ENCODE measurements around the gene STMN3.
"Not testable (repeated sequence)": the region's sequence is repeated elsewhere in the genome, so short reads cannot be mapped to it uniquely, and the experiment has no call there.

The STMN3 gene

GRCh38 chr20:63617092-63617875 lies 35.9 kb downstream of the STMN3 start:
- H3K4me3 Mint-ChIP-seq: no peak overlapping the region
- no peaks in the 10 kb centered on the region for H3K27me3 Mint-ChIP-seq (ENCODE audit: low read depth)
- peaks cover 36% of the 10 kb centered on the region for H3K36me3 Mint-ChIP-seq (ENCODE audit: low read depth)
- H3K4me1 Mint-ChIP-seq (ENCODE audit: low read depth): peaks cover 3% of the 10 kb centered on the region
- H3K9me3 Mint-ChIP-seq: no peaks in the 10 kb centered on the region
- no peak overlapping the region for H3K27ac Mint-ChIP-seq

GRCh38 chr20:63613863-63614594 lies 39.2 kb downstream of the STMN3 start:
- not testable (repeated sequence) for H3K27ac Mint-ChIP-seq; H3K27me3 Mint-ChIP-seq (ENCODE audit: low read depth); H3K4me3 Mint-ChIP-seq; H3K4me1 Mint-ChIP-seq (ENCODE audit: low read depth); H3K9me3 Mint-ChIP-seq
- H3K36me3 Mint-ChIP-seq (ENCODE audit: low read depth): peaks cover 36% of the 10 kb centered on the region

GRCh38 chr20:63612276-63612931 lies 40.8 kb downstream of the STMN3 start:
- no peak overlapping the region for H3K27ac Mint-ChIP-seq
- H3K4me1 Mint-ChIP-seq (ENCODE audit: low read depth): no peaks in the 10 kb centered on the region
- H3K9me3 Mint-ChIP-seq: no peaks in the 10 kb centered on the region
- H3K4me3 Mint-ChIP-seq: no peak overlapping the region
- no peaks in the 10 kb centered on the region for H3K27me3 Mint-ChIP-seq (ENCODE audit: low read depth)
- peaks cover 27% of the 10 kb centered on the region for H3K36me3 Mint-ChIP-seq (ENCODE audit: low read depth)

GRCh38 chr20:63611646-63612045 lies 41.6 kb downstream of the STMN3 start:
- Mint-ChIP-seq H3K9me3 (no peaks in the 10 kb centered on the region), H3K36me3 (ENCODE audit: low read depth) (peaks cover 23% of the 10 kb centered on the region), H3K27ac (no peak overlapping the region), H3K4me1 (ENCODE audit: low read depth) (no peaks in the 10 kb centered on the region), H3K4me3 (no peak overlapping the region), H3K27me3 (ENCODE audit: low read depth) (no peaks in the 10 kb centered on the region)

GRCh38 chr20:63610581-63611435 lies 42.4 kb downstream of the STMN3 start:
- Mint-ChIP-seq H3K4me1 (ENCODE audit: low read depth) (no peaks in the 10 kb centered on the region), H3K36me3 (ENCODE audit: low read depth) (peaks cover 18% of the 10 kb centered on the region), H3K4me3 (no peak overlapping the region), H3K27me3 (ENCODE audit: low read depth) (no peaks in the 10 kb centered on the region), H3K27ac (no peak overlapping the region), H3K9me3 (no peaks in the 10 kb centered on the region)

GRCh38 chr20:63606686-63607085 lies 46.5 kb downstream of the STMN3 start:
- Mint-ChIP-seq H3K9me3 (no peaks in the 10 kb centered on the region), H3K4me1 (ENCODE audit: low read depth) (peaks cover 4% of the 10 kb centered on the region), H3K27me3 (ENCODE audit: low read depth) (no peaks in the 10 kb centered on the region), H3K36me3 (ENCODE audit: low read depth) (peaks cover 15% of the 10 kb centered on the region), H3K4me3 (no peak overlapping the region), H3K27ac (no peak overlapping the region)

- Mint-ChIP-seq H3K9me3 (no peaks in the 10 kb centered on the region), H3K27ac (no peak overlapping the region), H3K4me3 (no peak overlapping the region), H3K36me3 (ENCODE audit: low read depth) (peaks cover 34% of the 10 kb centered on the region), H3K4me1 (ENCODE audit: low read depth) (peaks cover 4% of the 10 kb centered on the region), H3K27me3 (ENCODE audit: low read depth) (no peaks in the 10 kb centered on the region)
Observed at GRCh38 chr20:63602321-63602720, 50.9 kb downstream of the STMN3 start.

- H3K9me3 Mint-ChIP-seq; H3K4me1 Mint-ChIP-seq (ENCODE audit: low read depth); H3K27me3 Mint-ChIP-seq (ENCODE audit: low read depth); H3K4me3 Mint-ChIP-seq: not testable (repeated sequence)
- peak overlapping the region; percentile 62 for H3K27ac Mint-ChIP-seq
- peaks cover 34% of the 10 kb centered on the region for H3K36me3 Mint-ChIP-seq (ENCODE audit: low read depth)
Observed at GRCh38 chr20:63601679-63602078, 51.5 kb downstream of the STMN3 start.

- no peak overlapping the region for H3K27ac Mint-ChIP-seq
- no peak overlapping the region for H3K4me3 Mint-ChIP-seq
- H3K27me3 Mint-ChIP-seq (ENCODE audit: low read depth): no peaks in the 10 kb centered on the region
- H3K4me1 Mint-ChIP-seq (ENCODE audit: low read depth): peaks cover 4% of the 10 kb centered on the region
- no peaks in the 10 kb centered on the region for H3K9me3 Mint-ChIP-seq
- peaks cover 38% of the 10 kb centered on the region for H3K36me3 Mint-ChIP-seq (ENCODE audit: low read depth)
Observed at GRCh38 chr20:63599396-63600050, 53.7 kb downstream of the STMN3 start.

- Mint-ChIP-seq H3K9me3 (no peaks in the 10 kb centered on the region), H3K4me1 (ENCODE audit: low read depth) (peaks cover 4% of the 10 kb centered on the region), H3K36me3 (ENCODE audit: low read depth) (peaks cover 34% of the 10 kb centered on the region), H3K27me3 (ENCODE audit: low read depth) (no peaks in the 10 kb centered on the region), H3K4me3 (no peak overlapping the region), H3K27ac (no peak overlapping the region)
Observed at GRCh38 chr20:63598479-63599395, 54.5 kb downstream of the STMN3 start.

GRCh38 chr20:63597651-63598478 lies 55.4 kb downstream of the STMN3 start:
- Mint-ChIP-seq H3K9me3 (no peaks in the 10 kb centered on the region), H3K4me1 (ENCODE audit: low read depth) (peaks cover 2% of the 10 kb centered on the region), H3K27me3 (ENCODE audit: low read depth) (no peaks in the 10 kb centered on the region), H3K36me3 (ENCODE audit: low read depth) (peaks cover 35% of the 10 kb centered on the region), H3K27ac (no peak overlapping the region), H3K4me3 (no peak overlapping the region)

- H3K36me3 Mint-ChIP-seq (ENCODE audit: low read depth): peaks cover 34% of the 10 kb centered on the region
- H3K27ac Mint-ChIP-seq: no peak overlapping the region
- no peaks in the 10 kb centered on the region for H3K4me1 Mint-ChIP-seq (ENCODE audit: low read depth)
- no peak overlapping the region for H3K4me3 Mint-ChIP-seq
- H3K27me3 Mint-ChIP-seq (ENCODE audit: low read depth): no peaks in the 10 kb centered on the region
- no peaks in the 10 kb centered on the region for H3K9me3 Mint-ChIP-seq
Observed at GRCh38 chr20:63596423-63596822, 56.8 kb downstream of the STMN3 start.

All from T-helper 1 cell treated with Interleukin-12 subunit alpha and Interleukin-12 subunit beta and Interleukin-4 antibody, amounts not matched to agents 30 μg/mL and 1 μg/mL, for 36 hours (primary cell).